K562 (cell line): ENCODE data around the gene RPF1. TPM values are rescaled to one million over a fixed set of nuclear protein-coding genes. Genes with fewer than 3 reads are reported as not detected.

ENCODE experiments used
- C11orf30 ChIP-seq: fragments of 450-650 bp; IDR thresholded peaks from 2 replicates; pipeline ENCODE4 v1.6.1; 2016; ENCODE audit warnings: low read depth, mild to moderate bottlenecking
- CREB5 ChIP-seq: fragments of 250-450 bp; sonication (Bioruptor Pico); IDR thresholded peaks from 2 replicates; pipeline ENCODE4 v1.5.0; 2020; ENCODE audit warnings: mild to moderate bottlenecking
- CREBBP ChIP-seq: IDR thresholded peaks from one replicate; pipeline ENCODE4 v1.6.1; 2012; ENCODE audit warnings: low read depth, mild to moderate bottlenecking, control low read depth, inconsistent platforms, low read length
- FOXO4 ChIP-seq: fragments of 450-650 bp; formaldehyde crosslinking; IDR thresholded peaks from 2 replicates; pipeline ENCODE4 v1.4.0; 2020; ENCODE audit warnings: mild to moderate bottlenecking, moderate library complexity
- HDAC3 ChIP-seq: fragments of 450-650 bp; IDR thresholded peaks from 2 replicates; pipeline ENCODE4 v1.6.1; 2018; ENCODE audit warnings: borderline replicate concordance, mild to moderate bottlenecking, moderate library complexity; ENCODE audit not compliant: partially characterized antibody
- NR2F6 ChIP-seq: fragments of 450-650 bp; formaldehyde crosslinking; IDR thresholded peaks from 2 replicates; pipeline ENCODE4 v1.4.0; 2020; ENCODE audit warnings: mild to moderate bottlenecking
- RAD21 ChIP-seq, 2 experiments: fragments of 250-450 bp in 1 of 2; fragments of 450-650 bp in 1 of 2; sonication (Bioruptor Pico) in 1 of 2; formaldehyde crosslinking in 1 of 2; IDR thresholded peaks in 1 of 2; conservative IDR thresholded peaks in 1 of 2; 2 replicates each; pipeline versions ENCODE4 v1.4.0 to v1.8.0; 2020 to 2022; ENCODE audit warnings: mild to moderate bottlenecking in 2 of 2, moderate library complexity in 1 of 2
- ZHX1 ChIP-seq: fragments of 150-350 bp; conservative IDR thresholded peaks from 2 replicates; pipeline ENCODE4 v1.6.1; 2014; ENCODE audit warnings: low read length
- ZNF318 ChIP-seq, 2 experiments: fragments of 450-650 bp; IDR thresholded peaks; 2 replicates each; pipeline ENCODE4 v1.6.1; 2016; ENCODE audit warnings: mild to moderate bottlenecking in 2 of 2, borderline replicate concordance in 1 of 2, low read depth in 1 of 2, moderate library complexity in 1 of 2
- polyA plus RNA-seq, 8 experiments: library from polyadenylated mRNA; depleted of rRNA in 4 of 8; stranded (reverse) in 5 of 8; unstranded in 3 of 8; fragments of >200 nt; fragmentation: Nextera tagmentation in 2 of 8; fragmentation: Illumina TruSeq in 1 of 8; extraction: Ambion mirVana in 2 of 8; extraction: Trizol in 1 of 8; gene quantifications; 2 replicates each; pipeline versions ENCODE4 v1.2.1 to v1.2.3, GENCODE V29; 2011 to 2014; ENCODE audit warnings: inconsistent platforms in 1 of 8, missing spikeins in 1 of 8
- total RNA-seq, 7 experiments: library from RNA; depleted of rRNA in 6 of 7; stranded (reverse); fragments of >200 nt in 6 of 7; fragmentation: Illumina TruSeq in 2 of 7; extraction: Trizol in 2 of 7; gene quantifications; 2 replicates each; pipeline versions ENCODE4 v1.2.1 to v1.2.3, GENCODE V29; 2011 to 2021; ENCODE audit warnings: low replicate concordance in 1 of 7
- TF ChIP-seq, protein P1 (sequence below): sonication (generic); formaldehyde crosslinking; IDR thresholded peaks from 2 replicates; pipeline ENCODE4 v1.4.0; 2020; ENCODE audit warnings: mild to moderate bottlenecking, missing genetic modification reagents

RPF1 gene
- total and polyA plus RNA-seq, 9 of the 15 experiments (the other 6 are each of a cell fraction or from before 2014, with no cell fraction given) = 52.4 to 156 (median 90.2) TPM

- TF ChIP-seq, protein P1, sequence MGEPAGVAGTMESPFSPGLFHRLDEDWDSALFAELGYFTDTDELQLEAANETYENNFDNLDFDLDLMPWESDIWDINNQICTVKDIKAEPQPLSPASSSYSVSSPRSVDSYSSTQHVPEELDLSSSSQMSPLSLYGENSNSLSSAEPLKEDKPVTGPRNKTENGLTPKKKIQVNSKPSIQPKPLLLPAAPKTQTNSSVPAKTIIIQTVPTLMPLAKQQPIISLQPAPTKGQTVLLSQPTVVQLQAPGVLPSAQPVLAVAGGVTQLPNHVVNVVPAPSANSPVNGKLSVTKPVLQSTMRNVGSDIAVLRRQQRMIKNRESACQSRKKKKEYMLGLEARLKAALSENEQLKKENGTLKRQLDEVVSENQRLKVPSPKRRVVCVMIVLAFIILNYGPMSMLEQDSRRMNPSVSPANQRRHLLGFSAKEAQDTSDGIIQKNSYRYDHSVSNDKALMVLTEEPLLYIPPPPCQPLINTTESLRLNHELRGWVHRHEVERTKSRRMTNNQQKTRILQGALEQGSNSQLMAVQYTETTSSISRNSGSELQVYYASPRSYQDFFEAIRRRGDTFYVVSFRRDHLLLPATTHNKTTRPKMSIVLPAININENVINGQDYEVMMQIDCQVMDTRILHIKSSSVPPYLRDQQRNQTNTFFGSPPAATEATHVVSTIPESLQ = no peak
- peak; percentile 93 to 98 for TF ChIP-seq RAD21 (CRISPR knock-in tag; conservative IDR thresholded peaks at IDR 0.05 in 1 of 2, IDR thresholded peaks at IDR 0.05 in 1 of 2)
- no peak for TF ChIP-seq ZHX1
- no peak for TF ChIP-seq CREBBP
- TF ChIP-seq FOXO4 (CRISPR knock-in tag) = no peak
- no peak for TF ChIP-seq NR2F6 (CRISPR knock-in tag)
- no peak for TF ChIP-seq C11orf30
- no peak for TF ChIP-seq ZNF318 (IDR thresholded peaks at IDR 0.05; ENCODE audit: borderline replicate concordance in 1 of 2, low read depth in 1 of 2)
- TF ChIP-seq CREB5 (CRISPR knock-in tag) = no peak
- no peak for TF ChIP-seq HDAC3
Measured at GRCh38 chr1:84442256-84442655, 36.8 kb upstream of the RPF1 start (continued).
